Mesothelial cell of epicardium (in vitro differentiated cells): ENCODE data around the gene FMN2. TPM values are rescaled to one million over a fixed set of nuclear protein-coding genes. Genes with fewer than 3 reads are reported as not detected.
"Not testable (repeated sequence)": the region's sequence is repeated elsewhere in the genome, so short reads cannot be mapped to it uniquely, and the experiment has no call there.

ENCODE experiments used
- DNase-seq, 2 experiments: peaks; one replicate each; pipeline ENCODE4 v3.0.0; 2021; ENCODE audit warnings: low spot score in 2 of 2; ENCODE audit not compliant: unreplicated experiment in 2 of 2
- H3K27ac Mint-ChIP-seq: 2 replicates; pipeline ENCODE4 v1.8.0; 2021; ENCODE audit warnings: mixed read lengths
- H3K27me3 Mint-ChIP-seq: 2 replicates; pipeline ENCODE4 v1.8.0; 2021; ENCODE audit warnings: low read depth, mixed read lengths
- H3K36me3 Mint-ChIP-seq: 2 replicates; pipeline ENCODE4 v1.8.0; 2021; ENCODE audit warnings: mixed read lengths
- H3K4me1 Mint-ChIP-seq: 2 replicates; pipeline ENCODE4 v1.8.0; 2021; ENCODE audit warnings: mixed read lengths
- H3K4me3 Mint-ChIP-seq: 2 replicates; pipeline ENCODE4 v1.8.0; 2021; ENCODE audit warnings: mild to moderate bottlenecking, moderate library complexity, mixed read lengths
- H3K9me3 Mint-ChIP-seq: 2 replicates; pipeline ENCODE4 v1.8.0; 2021; ENCODE audit warnings: mixed read lengths
- CTCF ChIP-seq: fragments of 200-600 bp; sonication (generic); IDR thresholded peaks from one replicate; pipeline ENCODE4 v1.5.0; 2021; ENCODE audit warnings: antibody characterized with exemption; ENCODE audit not compliant: unreplicated experiment
- total RNA-seq: library from RNA; stranded (reverse); gene quantifications from 3 replicates; pipeline ENCODE4 v1.2.1, GENCODE V29; 2021

Gene FMN2
- total RNA-seq, 1 donor from 2014 or later, result 0.54 TPM

GRCh38 chr1:240274569-240274968, 182.9 kb downstream of the FMN2 start:
- H3K27ac Mint-ChIP-seq, result no peak overlapping the region
- H3K4me1 Mint-ChIP-seq, result no peaks in the 10 kb centered on the region
- peaks cover 2% of the 10 kb centered on the region for H3K27me3 Mint-ChIP-seq
- DNase-seq, result no peak
- no peak overlapping the region for H3K4me3 Mint-ChIP-seq
- no peak for TF ChIP-seq CTCF
- H3K9me3 Mint-ChIP-seq, result peaks cover 9% of the 10 kb centered on the region
- no peaks in the 10 kb centered on the region for H3K36me3 Mint-ChIP-seq

- not testable (repeated sequence) for H3K27ac Mint-ChIP-seq, H3K4me3 Mint-ChIP-seq, H3K9me3 Mint-ChIP-seq, DNase-seq, H3K27me3 Mint-ChIP-seq, H3K4me1 Mint-ChIP-seq, H3K36me3 Mint-ChIP-seq
Observed at GRCh38 chr1:240275219-240275618, 183.5 kb downstream of the FMN2 start.

- H3K4me1 Mint-ChIP-seq, result no peaks in the 10 kb centered on the region
- peaks cover 2% of the 10 kb centered on the region for H3K27me3 Mint-ChIP-seq
- no peak for DNase-seq
- no peaks in the 10 kb centered on the region for H3K36me3 Mint-ChIP-seq
- H3K9me3 Mint-ChIP-seq, result peaks cover 3% of the 10 kb centered on the region
- no peak overlapping the region for H3K4me3 Mint-ChIP-seq
- TF ChIP-seq CTCF, result no peak
- no peak overlapping the region for H3K27ac Mint-ChIP-seq
Observed at GRCh38 chr1:240278082-240278481, 186.4 kb downstream of the FMN2 start.

GRCh38 chr1:240280560-240281322, 189.1 kb downstream of the FMN2 start:
- H3K9me3 Mint-ChIP-seq, result peaks cover under 1% of the 10 kb centered on the region

GRCh38 chr1:240282061-240282830, 190.6 kb downstream of the FMN2 start:
- no peaks in the 10 kb centered on the region for H3K36me3 Mint-ChIP-seq
- H3K27ac Mint-ChIP-seq, result no peak overlapping the region
- no peak overlapping the region for H3K4me3 Mint-ChIP-seq
- no peaks in the 10 kb centered on the region for H3K9me3 Mint-ChIP-seq
- H3K4me1 Mint-ChIP-seq, result no peaks in the 10 kb centered on the region
- no peak for DNase-seq
- TF ChIP-seq CTCF, result no peak
- peaks cover 12% of the 10 kb centered on the region for H3K27me3 Mint-ChIP-seq

More at GRCh38 chr1:240280560-240281322, 189.1 kb downstream of the FMN2 start:
- no peaks in the 10 kb centered on the region for H3K4me1 Mint-ChIP-seq
- no peak for TF ChIP-seq CTCF
- DNase-seq, result no peak
- no peaks in the 10 kb centered on the region for H3K36me3 Mint-ChIP-seq
- no peak overlapping the region for H3K27ac Mint-ChIP-seq
- no peak overlapping the region for H3K4me3 Mint-ChIP-seq
- H3K27me3 Mint-ChIP-seq, result peaks cover 9% of the 10 kb centered on the region
